Bronchial epithelial cell (primary cell): Measurements from ENCODE around the gene RAB11FIP4. TPM values are rescaled to one million over a fixed set of nuclear protein-coding genes. Genes with fewer than 3 reads are reported as not detected.

ENCODE experiments used
- DNase-seq: peaks from one replicate; pipeline ENCODE4 v3.0.0-alpha.2; 2010; ENCODE audit warnings: low read depth
- FAIRE-seq: peaks from 2 replicates; lab custom pipeline; 2011; peaks lifted over from hg19 to GRCh38; lab: Jason Lieb, UNC
- H3K27me3 ChIP-seq: 2 replicates; pipeline ENCODE4 v1.5.1; 2011; ENCODE audit warnings: low read length; ENCODE audit not compliant: control insufficient read depth, insufficient read depth
- H3K36me3 ChIP-seq: 2 replicates; pipeline ENCODE4 v1.5.1; 2011; ENCODE audit warnings: low read length; ENCODE audit not compliant: control insufficient read depth, insufficient read depth
- H3K4me3 ChIP-seq: 2 replicates; pipeline ENCODE4 v1.5.1; 2011; ENCODE audit warnings: mild to moderate bottlenecking, low read depth, low read length, control low read depth
- CTCF ChIP-seq: IDR thresholded peaks from 2 replicates; pipeline ENCODE4 v1.5.1; 2011; ENCODE audit warnings: mild to moderate bottlenecking, moderate library complexity, low read length, control low read depth, inconsistent platforms; ENCODE audit not compliant: insufficient read depth, severe bottlenecking
- total RNA-seq: library from RNA; depleted of rRNA; stranded (reverse); fragments of >200 nt; gene quantifications from 2 replicates; pipeline ENCODE4 v1.2.1, GENCODE V29; 2014

The RAB11FIP4 gene
- total RNA-seq, 1 donor from 2014 or later = 17.6 TPM

GRCh38 chr17:31518478-31518877 lies 127.0 kb downstream of the RAB11FIP4 start:
- TF ChIP-seq CTCF = no peak
- FAIRE-seq (peak; percentile 47), DNase-seq (no peak)
- H3K36me3 ChIP-seq = peaks cover 9% of the 10 kb centered on the region
- H3K4me3 ChIP-seq = no peak overlapping the region
- no peaks in the 10 kb centered on the region for H3K27me3 ChIP-seq

GRCh38 chr17:31521632-31522283 lies 130.3 kb downstream of the RAB11FIP4 start:
- Histone ChIP-seq H3K36me3 (peaks cover 15% of the 10 kb centered on the region), H3K27me3 (no peaks in the 10 kb centered on the region), H3K4me3 (no peak overlapping the region)
- FAIRE-seq = no peak
- no peak for TF ChIP-seq CTCF
- no peak for DNase-seq

GRCh38 chr17:31522284-31522931 lies 130.9 kb downstream of the RAB11FIP4 start:
- no peak for TF ChIP-seq CTCF
- FAIRE-seq (no peak), DNase-seq (no peak)
- Histone ChIP-seq H3K4me3 (no peak overlapping the region), H3K36me3 (peaks cover 15% of the 10 kb centered on the region), H3K27me3 (no peaks in the 10 kb centered on the region)

- no peak for TF ChIP-seq CTCF
- H3K4me3 ChIP-seq = no peak overlapping the region
- DNase-seq (no peak), FAIRE-seq (peak; percentile 52)
- no peaks in the 10 kb centered on the region for H3K27me3 ChIP-seq
- peaks cover 15% of the 10 kb centered on the region for H3K36me3 ChIP-seq
Observed at GRCh38 chr17:31522987-31523495, 131.6 kb downstream of the RAB11FIP4 start.

- Histone ChIP-seq H3K4me3 (no peak overlapping the region), H3K36me3 (peaks cover 21% of the 10 kb centered on the region), H3K27me3 (no peaks in the 10 kb centered on the region)
- no peak for TF ChIP-seq CTCF
- FAIRE-seq (no peak), DNase-seq (no peak)
Observed at GRCh38 chr17:31523862-31524730, 132.6 kb downstream of the RAB11FIP4 start.
